Stimulated activated CD8-positive, alpha-beta memory T cell treated with anti-CD3 and anti-CD28 coated beads, Interleukin-7, amount 100 ng/mL, for 4 hours (primary cell): ENCODE results near the gene SLC9A2.

Experiments
- DNase-seq, 2 donors: peaks; one replicate each; pipeline ENCODE4 v3.0.0-alpha.2; 2020; ENCODE audit warnings: low read depth in 2 of 2

SLC9A2 gene, protein sequence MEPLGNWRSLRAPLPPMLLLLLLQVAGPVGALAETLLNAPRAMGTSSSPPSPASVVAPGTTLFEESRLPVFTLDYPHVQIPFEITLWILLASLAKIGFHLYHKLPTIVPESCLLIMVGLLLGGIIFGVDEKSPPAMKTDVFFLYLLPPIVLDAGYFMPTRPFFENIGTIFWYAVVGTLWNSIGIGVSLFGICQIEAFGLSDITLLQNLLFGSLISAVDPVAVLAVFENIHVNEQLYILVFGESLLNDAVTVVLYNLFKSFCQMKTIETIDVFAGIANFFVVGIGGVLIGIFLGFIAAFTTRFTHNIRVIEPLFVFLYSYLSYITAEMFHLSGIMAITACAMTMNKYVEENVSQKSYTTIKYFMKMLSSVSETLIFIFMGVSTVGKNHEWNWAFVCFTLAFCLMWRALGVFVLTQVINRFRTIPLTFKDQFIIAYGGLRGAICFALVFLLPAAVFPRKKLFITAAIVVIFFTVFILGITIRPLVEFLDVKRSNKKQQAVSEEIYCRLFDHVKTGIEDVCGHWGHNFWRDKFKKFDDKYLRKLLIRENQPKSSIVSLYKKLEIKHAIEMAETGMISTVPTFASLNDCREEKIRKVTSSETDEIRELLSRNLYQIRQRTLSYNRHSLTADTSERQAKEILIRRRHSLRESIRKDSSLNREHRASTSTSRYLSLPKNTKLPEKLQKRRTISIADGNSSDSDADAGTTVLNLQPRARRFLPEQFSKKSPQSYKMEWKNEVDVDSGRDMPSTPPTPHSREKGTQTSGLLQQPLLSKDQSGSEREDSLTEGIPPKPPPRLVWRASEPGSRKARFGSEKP

DNA sequence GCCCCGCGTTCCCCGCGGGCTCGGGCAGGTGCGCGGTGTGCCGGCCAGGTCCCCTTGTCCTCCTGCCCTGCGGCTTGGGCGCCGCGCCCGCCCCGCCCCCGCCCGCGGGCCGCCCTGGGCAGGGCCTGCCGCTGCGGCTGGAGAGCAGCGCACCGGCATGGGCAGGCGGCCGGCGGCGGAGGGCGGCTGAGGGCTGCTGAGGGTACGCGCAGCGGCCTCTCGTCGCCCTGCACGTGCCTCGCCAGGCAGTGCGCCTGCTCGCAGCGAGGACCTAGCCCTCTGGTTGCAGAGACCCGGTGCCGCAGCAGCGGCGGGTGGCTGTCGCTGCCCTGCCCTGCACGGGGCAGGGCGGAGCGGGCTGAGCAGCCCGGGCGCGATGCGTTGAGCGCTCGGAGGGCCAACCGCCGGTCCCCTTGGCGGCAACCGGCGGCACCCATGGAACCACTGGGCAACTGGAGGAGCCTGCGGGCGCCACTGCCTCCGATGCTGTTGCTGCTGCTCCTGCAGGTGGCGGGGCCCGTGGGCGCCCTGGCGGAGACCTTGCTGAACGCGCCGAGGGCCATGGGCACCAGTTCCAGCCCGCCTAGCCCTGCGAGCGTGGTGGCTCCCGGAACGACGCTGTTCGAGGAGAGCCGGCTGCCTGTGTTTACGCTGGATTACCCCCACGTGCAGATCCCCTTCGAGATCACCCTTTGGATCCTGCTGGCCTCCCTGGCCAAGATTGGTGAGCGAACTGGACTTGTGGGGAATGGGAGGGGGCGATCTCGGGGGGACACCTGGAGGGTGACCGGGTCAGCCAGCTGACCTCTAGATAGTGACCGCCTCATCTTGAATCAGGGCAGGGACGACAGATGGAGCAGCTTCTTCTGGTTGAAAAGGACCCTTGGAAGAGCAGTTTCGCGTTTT is at the start of gene SLC9A2:
Gene SLC9A2 (plus strand): TSS at position 140 of the 906 bp plus-strand sequence. CDS start 296 bp downstream, at position 436.
- DNase-seq, result peak in 1 of 2 donors; percentile 1

DNA sequence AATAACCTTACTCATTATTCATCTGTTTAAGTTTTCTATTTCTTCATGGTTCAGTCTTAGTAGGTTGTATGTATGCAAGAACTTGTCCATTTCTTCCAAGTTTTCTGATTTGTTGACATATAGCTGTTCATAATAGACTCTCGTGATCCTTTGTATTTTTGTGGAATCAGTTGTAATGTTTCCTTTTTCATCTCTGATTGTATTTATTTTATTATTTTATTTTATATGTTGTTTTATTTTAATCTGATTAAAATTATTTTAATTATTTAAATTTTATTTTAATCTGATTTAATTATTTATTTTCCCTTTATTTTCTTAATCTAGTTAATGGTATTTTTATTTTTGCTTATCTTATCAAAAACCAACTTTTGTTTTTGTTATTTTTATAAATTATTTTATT is 43.5 kb upstream of the SLC9A2 start:
- DNase-seq, result no peak

DNA sequence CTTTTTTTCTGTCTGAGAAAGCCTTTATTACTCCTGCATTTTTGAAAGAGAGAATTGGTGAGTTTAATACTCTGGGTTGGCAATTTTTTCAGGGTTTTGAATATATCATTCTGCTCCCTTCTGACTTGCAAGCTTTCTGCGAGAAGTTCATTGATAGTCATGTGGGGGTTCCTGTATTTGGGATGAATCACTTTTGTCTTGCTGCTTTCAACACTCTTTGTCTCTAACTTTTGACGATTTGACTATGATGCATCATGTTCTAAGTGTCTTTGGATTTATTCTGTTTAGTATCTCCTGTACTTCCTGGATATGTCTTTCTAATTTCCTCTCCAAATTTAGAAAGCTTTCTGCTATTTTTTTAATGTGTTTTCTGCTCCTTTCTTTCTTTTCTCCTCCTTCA is 41.0 kb upstream of the SLC9A2 start:
- no peak for DNase-seq

DNA sequence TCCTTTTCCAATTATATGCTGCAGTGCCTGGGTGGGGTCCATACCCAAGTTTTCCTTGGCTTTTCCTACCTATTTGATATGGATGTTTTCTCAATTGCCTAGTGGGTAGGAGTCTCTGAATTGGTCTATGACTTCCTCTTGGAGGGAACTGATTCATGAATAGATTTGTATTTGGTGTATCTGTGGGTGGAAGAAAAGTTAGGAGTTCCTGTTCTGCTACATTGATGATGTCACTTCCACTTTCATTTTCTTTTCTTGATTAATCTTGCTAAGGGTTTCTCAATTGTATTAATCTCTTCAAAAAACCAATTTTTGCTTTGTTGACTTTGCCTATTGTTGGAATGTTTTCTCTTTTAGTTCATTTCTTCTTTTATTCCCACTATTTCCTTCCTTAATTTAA is 37.4 kb upstream of the SLC9A2 start:
- DNase-seq, result no peak

DNA sequence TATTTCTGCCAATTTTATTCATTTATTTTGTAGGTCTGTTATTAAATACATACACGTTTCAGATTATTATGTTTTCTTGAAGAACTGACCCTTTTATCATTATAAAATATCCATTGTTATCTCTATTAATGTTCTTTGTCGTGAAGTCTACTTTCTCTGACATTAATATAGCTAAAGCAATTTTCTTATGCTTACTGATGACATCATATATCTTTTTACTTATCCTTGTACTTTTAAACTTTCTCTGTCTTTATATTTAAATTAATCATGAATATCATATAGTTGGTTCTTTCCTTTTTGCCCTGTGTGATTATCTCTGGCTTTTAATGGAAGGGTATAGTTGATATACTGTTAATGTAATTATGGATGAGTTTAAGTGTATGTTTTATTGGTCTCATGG is 36.5 kb upstream of the SLC9A2 start:
- no peak for DNase-seq

DNA sequence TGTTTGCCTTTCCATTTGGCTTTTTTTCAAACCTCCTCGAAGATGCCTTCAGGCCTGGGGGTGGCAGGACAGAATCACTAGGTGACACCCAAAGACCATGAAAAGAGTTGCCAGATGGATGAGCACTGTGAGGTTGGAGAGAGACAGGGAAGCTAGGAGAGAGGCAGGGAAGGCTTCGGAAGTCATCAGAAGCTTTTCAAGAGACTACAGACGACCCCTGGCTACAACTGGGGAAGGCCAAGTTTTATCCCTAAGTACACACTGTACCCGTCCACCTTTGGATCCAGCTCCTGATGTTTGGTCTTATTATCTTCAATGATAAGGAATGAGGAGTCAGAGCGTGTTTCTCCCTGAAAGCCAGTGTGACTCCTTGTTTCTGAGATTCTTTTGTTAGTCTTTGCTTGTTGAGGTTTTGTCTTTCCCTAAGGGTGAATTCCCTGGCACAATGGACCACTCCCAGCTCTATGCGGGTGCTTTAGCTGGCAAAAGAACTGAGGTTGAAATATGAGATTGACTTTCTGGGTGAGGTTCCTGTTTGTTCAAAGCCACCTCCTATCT is 33.4 kb upstream of the SLC9A2 start:
- no peak for DNase-seq

DNA sequence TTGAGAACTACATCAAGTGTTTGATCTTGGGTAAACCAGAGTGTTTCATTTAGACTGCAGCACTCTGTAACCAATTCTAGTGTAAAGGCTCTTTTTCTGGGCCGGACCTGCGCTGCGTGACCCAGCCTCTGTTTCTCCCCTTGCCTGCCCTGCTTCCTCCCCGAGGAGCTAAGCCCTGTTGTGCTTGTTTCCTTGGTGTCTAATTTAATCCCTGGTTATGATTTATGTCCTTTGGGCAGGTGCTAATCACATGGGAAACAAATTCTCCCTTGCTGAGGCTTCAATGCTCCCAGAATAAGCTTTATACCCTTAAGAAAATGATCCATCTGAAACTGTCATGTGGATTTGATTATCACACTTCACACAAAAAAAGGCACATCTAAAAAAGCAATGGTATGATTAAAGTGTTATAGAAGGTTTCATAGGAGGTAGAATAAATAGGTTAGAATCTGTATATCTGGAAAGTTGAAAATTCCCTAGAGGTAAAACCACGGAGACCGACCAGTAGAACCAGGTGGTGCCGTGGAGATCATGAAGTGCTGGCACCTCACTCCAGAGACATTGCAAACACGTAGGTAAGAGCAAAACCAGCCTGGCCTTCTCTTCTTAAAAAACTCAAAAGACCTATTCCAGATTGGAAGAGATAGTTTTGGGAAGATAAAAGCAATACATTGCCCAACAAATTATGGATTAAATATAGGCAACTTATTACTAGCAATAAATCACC is 31.0 kb upstream of the SLC9A2 start:
- DNase-seq, result no peak

DNA sequence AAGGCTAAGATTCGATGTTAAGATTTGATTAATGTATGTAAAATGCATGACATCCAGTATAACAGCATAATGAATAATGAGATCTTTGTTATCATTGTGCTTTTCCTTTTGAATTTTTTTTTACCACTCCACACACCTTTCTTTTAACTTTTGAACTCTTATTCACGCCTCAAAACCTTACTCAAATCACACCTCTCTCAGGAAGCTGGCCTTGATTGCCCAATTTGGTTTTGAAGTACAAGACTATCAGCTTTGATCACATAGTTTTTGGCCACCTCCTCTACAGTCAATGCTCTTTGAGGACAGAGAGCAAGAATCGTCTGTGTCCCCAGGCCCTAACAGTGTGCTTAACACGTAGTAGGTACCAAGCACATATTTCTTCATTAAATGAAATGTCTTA is 29.9 kb upstream of the SLC9A2 start:
- no peak for DNase-seq

DNA sequence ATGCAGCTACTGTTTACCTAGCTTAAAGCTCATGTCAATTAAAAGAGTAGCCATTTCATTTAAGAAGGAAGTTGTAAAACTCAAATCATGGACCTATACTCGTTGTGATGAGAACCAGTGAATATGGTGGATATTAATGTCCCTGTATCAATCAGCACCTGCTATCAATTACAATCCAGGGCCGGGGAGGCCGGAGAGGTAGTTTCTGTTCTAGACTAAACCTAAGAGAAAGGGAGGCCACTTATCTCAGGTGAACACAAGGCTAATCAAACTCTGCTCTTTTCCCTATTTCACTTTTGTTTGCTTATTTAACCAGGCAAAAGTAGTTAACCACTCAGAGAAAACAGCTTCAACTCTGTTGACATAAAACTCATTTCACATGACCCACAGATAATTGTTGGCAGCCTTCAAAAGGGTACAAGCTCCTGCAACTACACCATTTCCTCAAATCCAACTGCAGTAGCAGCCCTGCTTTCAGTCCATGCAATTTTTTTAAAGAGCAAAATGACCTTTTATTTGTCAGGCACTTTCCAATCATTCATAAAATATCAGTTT is 27.8 kb upstream of the SLC9A2 start:
- no peak for DNase-seq

DNA sequence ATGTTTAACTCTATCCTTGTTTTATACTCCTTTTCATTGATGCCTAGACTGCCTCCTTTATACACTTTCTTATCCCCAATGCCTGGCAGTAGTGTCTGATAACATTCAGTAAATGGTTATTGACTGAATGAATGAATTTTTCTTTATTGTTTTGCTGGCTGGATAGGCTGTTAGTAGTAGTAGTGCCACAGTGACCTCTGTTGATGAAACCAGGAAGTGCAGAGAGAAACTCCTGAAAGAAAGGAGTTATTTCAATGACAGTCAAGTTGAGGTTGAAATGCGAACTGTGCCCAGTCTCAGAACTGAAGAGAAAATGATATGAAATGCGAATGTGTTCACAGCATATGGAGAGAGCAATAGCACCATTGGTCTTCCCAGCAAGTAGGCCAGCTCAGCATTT is 26.8 kb upstream of the SLC9A2 start:
- no peak for DNase-seq

DNA sequence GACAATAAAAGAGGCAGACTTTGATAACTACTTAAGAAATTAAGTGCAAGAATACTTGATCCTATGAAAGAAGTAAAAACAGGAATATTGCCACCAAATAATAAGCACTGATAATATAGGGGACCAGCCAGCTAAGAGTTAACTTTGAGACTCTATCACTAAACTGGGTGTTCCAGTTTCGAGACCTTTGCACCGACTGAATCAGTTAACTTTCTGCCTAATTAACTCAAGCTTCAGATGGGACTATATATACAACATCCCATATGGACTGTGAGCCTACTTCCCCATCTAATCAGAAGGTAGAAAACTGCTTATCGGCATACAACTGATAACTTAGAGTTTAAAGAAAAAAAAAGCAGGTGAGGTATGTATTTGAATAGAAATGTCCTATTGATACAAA is 25.8 kb upstream of the SLC9A2 start:
- DNase-seq, result no peak

DNA sequence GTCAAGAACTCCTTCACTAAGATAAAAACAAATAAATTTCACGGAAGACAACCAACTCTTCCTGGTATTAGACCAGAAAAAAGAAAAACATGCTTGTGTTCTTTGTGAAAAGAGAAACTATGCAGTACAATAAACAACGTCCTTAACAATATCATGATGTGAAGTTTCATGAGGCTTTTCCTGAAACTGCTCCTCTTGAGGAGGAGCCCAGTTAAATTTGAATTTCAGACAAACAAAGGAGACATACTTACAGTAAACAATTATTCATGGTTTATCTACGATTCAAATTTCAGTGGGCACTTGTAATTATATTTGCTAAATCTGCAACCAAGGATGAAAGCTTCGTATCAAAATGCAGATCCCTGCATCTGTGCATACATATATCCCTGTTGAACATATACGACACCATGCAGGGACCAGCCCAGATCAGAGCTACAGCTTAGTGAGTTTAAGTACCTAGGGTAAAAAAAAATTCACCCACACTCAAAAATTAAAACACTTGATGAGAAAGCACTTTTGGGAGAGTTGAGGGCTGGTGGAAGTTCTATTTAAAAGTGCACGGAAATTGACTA is 24.8 kb upstream of the SLC9A2 start:
- DNase-seq, result no peak

DNA sequence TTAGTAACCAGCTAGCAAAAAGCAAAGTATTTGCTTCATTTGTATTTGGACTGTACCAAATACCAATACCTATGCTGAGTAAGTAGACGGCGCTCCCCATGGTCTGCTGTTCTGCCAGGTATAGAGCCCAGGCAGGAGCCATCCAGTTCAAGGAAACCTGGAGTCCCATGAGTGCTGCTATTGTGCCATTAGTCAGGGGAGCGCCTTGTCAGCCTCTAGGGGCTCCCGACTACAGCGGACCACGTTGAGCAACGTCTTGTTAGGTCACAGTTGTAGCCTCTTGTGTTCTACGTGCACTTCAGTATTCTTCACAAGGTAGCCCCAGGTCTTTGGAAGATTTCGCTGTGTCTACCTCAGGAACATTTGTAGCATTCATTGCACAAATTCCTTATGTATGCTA is 21.6 kb upstream of the SLC9A2 start:
- no peak for DNase-seq

DNA sequence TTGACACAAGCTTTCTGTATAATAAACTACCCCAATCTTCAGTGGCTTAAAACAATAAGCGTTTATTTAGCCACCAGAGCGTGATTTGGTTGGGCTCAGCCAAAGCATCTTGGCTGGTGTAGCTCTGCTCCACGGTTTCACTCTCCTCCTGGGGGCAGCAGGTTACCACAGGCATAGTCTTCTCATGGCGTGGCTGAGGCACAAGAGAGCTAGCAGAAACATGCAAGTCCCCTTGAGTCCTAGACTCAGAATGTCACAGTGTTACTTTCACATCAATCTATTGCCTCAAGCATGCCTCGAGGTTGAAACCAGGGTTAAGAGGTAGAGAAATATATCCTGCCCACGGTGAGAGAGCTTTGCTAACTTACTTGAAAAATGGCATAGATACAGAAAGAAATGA is 19.9 kb upstream of the SLC9A2 start:
- no peak for DNase-seq

DNA sequence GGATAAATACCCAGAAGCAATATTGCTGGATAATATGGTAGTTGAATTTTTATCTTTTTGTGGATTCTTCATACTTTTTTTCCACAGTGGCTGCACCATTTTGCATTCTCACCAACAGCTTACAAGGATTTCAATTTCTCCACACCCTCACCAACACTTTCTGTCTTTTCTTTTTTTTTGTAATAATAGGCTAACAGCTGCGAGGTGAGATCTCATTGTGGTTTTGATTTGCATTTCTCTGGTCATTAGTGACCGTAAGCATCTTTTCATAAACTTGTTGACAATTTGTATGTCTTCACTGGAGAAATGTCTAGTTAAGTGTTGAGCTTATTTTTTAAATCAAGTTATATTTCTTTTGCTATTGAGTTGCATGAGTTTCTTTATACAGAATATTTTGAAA is 17.6 kb upstream of the SLC9A2 start:
- DNase-seq, result no peak

DNA sequence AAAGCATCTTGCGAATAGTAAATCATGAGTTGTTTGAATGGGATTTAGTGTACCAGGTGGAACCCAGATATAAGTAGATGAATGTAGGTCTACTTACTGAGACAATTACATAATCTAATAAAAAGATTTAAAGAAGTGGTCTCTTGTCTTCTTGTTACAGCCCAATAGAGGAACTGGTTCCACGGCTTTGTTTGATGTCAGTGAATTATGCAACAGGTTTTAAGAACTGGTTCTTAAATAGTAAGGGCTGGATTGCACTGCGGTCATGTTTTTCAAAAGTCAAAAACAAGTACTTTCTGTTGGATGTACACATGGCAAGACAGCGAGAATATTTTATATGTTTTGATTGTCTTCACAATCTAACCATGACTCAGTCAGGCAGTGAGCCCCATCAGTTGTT is 15.4 kb upstream of the SLC9A2 start:
- no peak for DNase-seq

DNA sequence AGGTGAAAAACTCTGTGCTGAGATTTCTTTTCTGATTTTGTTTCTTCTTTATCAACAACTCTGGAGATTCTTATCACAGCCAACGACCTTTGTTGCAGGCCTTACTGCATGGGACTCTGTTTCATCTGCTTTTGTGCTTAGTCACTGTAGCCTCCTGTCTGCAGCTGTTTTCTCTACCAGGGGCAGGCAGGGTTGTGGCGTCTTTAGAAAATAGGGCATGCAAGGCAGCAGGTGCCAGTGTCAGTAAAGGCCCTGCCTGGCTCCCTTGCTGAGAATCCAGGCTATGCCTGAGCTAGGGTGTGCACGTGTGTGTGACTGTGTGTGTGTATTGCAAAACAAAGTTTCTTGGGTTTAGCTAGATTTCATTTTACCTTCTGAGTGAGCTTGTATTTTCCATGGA is 14.6 kb upstream of the SLC9A2 start:
- DNase-seq, result no peak

DNA sequence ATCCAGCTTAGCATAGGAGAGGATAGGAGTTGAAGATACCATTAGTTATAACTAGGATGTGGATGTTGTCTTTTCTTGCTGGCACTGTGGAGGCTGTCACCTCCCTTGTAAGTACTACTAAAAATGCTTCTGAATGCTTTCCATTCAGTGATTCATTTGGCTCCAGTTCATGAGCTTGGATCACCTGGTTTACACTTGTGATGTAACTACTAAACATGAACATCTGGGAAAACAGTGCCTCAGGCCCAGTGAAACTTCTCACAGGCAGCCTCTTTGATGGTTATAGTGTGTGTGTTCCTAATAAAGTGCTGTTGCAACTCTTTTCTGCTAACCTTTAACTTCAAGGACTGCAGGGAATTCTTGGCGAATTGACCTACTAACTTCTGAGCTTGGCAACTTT is 13.0 kb upstream of the SLC9A2 start:
- DNase-seq, result no peak

DNA sequence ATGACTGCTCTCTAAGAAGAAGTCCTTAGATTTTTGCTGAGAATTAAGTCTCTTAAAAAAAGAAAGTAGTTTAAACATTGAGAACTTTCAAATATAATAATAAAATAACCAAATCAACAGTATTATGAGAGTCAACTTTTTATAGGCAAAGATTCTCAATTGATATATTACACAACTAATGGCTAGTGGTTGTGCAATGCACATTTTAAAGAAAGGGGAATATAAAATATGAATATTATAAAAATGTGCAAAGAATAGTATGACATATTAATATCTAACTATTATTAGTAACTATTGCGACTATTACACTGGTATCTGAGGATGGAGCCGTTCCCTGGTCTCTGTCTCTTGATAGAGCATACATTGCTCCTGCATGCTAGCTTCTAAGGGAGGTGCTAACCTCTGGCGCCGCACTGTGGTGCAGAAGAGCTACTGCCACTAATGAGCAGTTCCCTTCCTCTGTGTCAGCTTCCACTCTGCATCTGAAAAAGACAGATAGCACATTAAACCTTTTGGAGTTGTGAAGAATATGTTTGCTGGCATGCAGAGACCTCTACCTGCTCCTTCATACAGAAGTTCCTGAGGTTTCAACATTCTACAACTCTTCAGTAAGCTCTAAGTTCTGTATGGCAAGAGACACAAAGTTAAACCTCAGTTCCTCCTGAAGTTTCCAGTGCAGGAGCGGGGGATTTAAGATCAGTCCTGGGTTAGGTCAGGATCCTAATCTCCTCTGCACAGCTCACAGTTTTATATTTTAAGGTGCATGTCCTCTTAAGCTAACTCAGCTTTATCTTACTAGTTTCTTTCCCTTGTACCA is 3.5 kb upstream of the SLC9A2 start:
- DNase-seq, result peak; percentile 12 to 28
